Ascending aorta (tissue), 2 donors: ENCODE data around the gene P3H2. TPM values are rescaled to one million over a fixed set of nuclear protein-coding genes. Genes with fewer than 3 reads are reported as not detected.
"Not testable (repeated sequence)": the region's sequence is repeated elsewhere in the genome, so short reads cannot be mapped to it uniquely, and the experiment has no call there.

Experiments
- DNase-seq, 2 donors: peaks; one replicate each; pipeline ENCODE4 v3.0.0-alpha.2; 2019; ENCODE audit warnings: low spot score in 2 of 2
- H3K27ac ChIP-seq, 2 donors: fragments of 200-600 bp; sonication (generic); one replicate each; pipeline ENCODE4 v1.5.1; 2016 to 2017; ENCODE audit warnings: mild to moderate bottlenecking in 1 of 2
- H3K27me3 ChIP-seq: fragments of 200-600 bp; sonication (generic); one replicate; pipeline ENCODE4 v1.5.1; 2017
- H3K36me3 ChIP-seq, 2 donors: fragments of 200-600 bp; sonication (generic); one replicate each; pipeline ENCODE4 v1.5.1; 2016
- H3K4me1 ChIP-seq, 2 donors: fragments of 200-600 bp; sonication (generic); one replicate each; pipeline ENCODE4 v1.5.1; 2016 to 2017; ENCODE audit warnings: mild to moderate bottlenecking in 1 of 2
- H3K4me3 ChIP-seq, 2 donors: fragments of 200-600 bp; sonication (generic); one replicate each; pipeline ENCODE4 v1.5.1; 2016 to 2017; ENCODE audit warnings: mild to moderate bottlenecking in 1 of 2
- H3K9me3 ChIP-seq, 2 donors: fragments of 200-600 bp; sonication (generic); one replicate each; pipeline ENCODE4 v1.5.1; 2016
- intact Hi-C: fragments of 100-400 bp; cut with DNase I; formaldehyde crosslinking; loops from one replicate; pipeline ENCODE4 v1.15.1; 2023
- total RNA-seq: library from RNA; depleted of rRNA; stranded (reverse); fragments of >200 nt; gene quantifications from one replicate; pipeline ENCODE4 v1.1.0, GENCODE V29; 2016
- TF ChIP-seq, protein P1 (sequence below), 3 experiments: fragments of 200-600 bp in 2 of 3; fragments of 450-650 bp in 1 of 3; sonication (generic) in 2 of 3; IDR thresholded peaks; one replicate each; pipeline ENCODE4 v1.5.1; 2016 to 2019; ENCODE audit warnings: antibody characterized with exemption in 3 of 3, mild to moderate bottlenecking in 1 of 3, moderate library complexity in 1 of 3

P3H2 gene
- total RNA-seq, 1 donor from 2014 or later, result 15.6 TPM

DNA sequence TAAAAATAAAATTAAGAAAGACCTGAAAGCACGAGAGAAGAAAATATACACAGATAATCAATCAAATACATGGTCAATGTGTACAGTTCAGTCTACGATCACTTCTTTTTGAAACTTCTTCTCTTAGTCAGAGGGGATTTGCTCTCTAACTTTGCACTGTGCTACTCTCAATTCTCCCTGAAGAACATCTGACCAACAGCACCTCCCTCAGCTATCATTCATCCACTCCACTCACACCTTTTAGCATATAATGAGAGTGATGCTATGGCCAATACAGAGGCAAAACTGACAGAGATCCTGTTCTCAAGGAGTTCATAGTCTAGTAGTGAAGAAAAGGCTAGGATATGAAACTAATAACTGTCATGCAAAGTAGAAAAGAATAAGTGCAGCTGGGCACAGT is 45.9 kb downstream of the P3H2 start:
- no peak for DNase-seq
- H3K36me3 ChIP-seq, result no peaks in the 10 kb centered on the region
- peaks cover 4 to 16% of the 10 kb centered on the region in 2 donors for H3K4me1 ChIP-seq
- TF ChIP-seq, protein P1, sequence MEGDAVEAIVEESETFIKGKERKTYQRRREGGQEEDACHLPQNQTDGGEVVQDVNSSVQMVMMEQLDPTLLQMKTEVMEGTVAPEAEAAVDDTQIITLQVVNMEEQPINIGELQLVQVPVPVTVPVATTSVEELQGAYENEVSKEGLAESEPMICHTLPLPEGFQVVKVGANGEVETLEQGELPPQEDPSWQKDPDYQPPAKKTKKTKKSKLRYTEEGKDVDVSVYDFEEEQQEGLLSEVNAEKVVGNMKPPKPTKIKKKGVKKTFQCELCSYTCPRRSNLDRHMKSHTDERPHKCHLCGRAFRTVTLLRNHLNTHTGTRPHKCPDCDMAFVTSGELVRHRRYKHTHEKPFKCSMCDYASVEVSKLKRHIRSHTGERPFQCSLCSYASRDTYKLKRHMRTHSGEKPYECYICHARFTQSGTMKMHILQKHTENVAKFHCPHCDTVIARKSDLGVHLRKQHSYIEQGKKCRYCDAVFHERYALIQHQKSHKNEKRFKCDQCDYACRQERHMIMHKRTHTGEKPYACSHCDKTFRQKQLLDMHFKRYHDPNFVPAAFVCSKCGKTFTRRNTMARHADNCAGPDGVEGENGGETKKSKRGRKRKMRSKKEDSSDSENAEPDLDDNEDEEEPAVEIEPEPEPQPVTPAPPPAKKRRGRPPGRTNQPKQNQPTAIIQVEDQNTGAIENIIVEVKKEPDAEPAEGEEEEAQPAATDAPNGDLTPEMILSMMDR (IDR thresholded peaks at IDR 0.05), result no peak
- H3K27ac ChIP-seq, result no peak overlapping the region
- H3K27me3 ChIP-seq, result no peaks in the 10 kb centered on the region
- no peaks in the 10 kb centered on the region for H3K9me3 ChIP-seq
- intact Hi-C loops, result loop anchor here (5.0 kb wide), 1 partner anchor 47 kb away; the partner anchor contains the start of gene P3H2
- no peak overlapping the region for H3K4me3 ChIP-seq

DNA sequence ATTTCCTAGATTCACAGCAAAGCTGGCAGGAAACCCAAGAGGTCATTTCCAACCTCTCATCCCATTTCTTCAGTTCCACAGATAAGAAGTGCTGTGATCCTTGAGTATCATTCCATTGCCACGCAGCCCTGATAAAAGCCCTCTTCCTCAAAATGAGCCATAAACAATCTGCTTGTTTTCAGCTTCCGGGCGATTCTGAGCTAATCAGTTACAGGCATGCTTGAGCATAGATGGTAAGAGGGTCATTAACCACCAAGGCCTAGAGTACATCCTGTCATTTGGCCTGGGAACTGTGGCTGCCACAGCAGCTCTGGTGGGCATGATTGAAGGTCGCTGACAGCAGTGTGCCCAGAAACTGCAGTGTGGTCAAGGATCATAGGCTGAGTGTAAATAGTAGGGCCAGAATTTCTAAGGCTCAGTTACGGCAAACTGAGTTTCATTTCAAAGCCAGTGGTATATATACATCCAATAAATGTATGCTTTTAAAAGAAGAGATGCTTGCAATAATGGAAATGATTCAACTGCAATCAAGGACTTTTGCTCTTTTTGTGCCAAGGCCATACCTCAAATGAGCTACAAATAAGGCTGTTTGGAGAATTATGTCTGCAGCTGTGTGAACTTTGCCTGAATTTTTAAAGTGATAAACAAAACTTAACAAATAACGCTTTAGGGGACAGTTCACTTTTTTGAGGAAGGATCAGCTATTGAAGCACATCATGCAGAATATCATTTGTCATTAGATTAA is 47.3 kb downstream of the P3H2 start:
- intact Hi-C loops, result no loop called here
- Histone ChIP-seq H3K36me3 (no peaks in the 10 kb centered on the region), H3K27me3 (no peaks in the 10 kb centered on the region), H3K9me3 (no peaks in the 10 kb centered on the region), H3K4me3 (no peak overlapping the region), H3K4me1 (peaks cover 4 to 16% of the 10 kb centered on the region in 2 donors), H3K27ac (no peak overlapping the region)
- TF ChIP-seq, protein P1 (IDR thresholded peaks at IDR 0.05), result no peak
- DNase-seq, result no peak

DNA sequence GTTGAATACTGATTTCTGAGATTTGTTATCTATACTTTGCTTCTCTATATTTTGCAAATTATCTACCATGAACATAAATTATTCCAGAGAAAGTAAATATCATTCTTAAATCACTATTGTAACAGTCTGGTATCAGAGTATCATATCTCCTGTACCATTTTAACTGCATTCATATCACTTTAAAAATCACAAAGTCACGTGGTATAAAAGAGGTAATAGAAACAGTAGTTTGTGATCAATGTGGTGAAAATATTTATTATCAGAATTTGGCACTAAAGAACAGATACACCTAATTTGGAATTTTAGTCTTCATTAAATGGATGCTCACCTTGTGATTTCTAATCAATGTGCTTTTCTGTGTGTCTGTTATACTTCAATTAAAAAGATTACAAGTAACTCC is 47.8 kb downstream of the P3H2 start:
- no peaks in the 10 kb centered on the region for H3K36me3 ChIP-seq
- intact Hi-C loops, result no loop called here
- no peak overlapping the region for H3K27ac ChIP-seq
- TF ChIP-seq, protein P1 (IDR thresholded peaks at IDR 0.05), result no peak
- no peak for DNase-seq
- H3K4me3 ChIP-seq, result no peak overlapping the region
- peaks cover 4 to 16% of the 10 kb centered on the region in 2 donors for H3K4me1 ChIP-seq
- no peaks in the 10 kb centered on the region for H3K27me3 ChIP-seq
- H3K9me3 ChIP-seq, result no peaks in the 10 kb centered on the region

DNA sequence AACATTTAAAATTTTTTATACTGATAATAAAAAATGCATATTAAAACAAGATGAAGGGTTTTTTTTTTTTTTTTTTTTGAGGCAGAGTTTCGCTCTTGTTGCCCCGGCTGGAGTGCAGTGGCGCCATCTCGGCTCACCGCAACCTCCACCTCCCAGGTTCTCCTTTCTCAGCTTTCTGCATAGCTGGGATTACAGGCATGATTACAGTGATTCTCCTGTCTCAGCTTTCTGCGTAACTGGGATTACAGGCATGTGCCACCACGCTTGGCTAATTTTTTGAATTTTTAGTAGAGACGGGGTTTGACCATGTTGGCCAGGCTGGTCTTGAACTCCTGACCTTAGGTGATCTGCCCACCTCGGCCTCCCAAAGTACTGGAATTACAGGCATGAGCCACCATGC is 48.8 kb downstream of the P3H2 start:
- H3K4me1 ChIP-seq, result peaks cover 4 to 11% of the 10 kb centered on the region in 2 donors
- H3K36me3 ChIP-seq, H3K4me3 ChIP-seq, H3K27ac ChIP-seq, H3K9me3 ChIP-seq, intact Hi-C loops, H3K27me3 ChIP-seq, DNase-seq: not testable (repeated sequence)

DNA sequence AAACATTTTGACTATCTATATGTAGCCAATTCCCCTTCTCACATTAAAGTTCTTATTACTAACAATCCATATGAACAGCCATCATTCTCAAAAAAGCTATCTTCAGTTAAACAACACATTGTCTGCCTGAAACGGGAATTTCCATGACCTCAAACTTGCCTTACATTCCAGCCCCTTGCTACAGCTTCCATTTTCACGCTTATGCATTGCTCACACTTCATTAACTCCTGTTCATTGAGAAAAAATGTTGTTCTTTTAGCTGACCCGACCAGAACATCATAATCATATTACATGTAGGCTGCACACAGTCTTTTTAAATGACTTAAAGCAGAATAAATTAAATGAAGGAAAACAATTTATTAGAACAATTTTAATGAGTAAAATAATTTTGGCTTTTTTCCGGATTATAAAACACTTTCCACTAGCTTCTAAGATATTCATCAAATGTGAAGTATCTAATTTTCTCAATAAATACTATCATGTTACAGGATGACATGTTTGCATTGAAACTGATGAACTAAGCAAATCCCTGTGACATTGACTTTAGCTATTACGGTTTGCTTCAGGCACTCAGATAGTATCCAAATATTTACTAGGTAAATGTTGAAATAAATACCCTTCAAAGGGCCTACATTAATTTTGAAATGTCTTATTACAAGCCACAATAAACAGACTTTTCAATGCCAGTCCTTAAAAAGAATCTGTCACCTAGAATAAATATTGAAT is 49.9 kb downstream of the P3H2 start:
- intact Hi-C loops, result no loop called here
- TF ChIP-seq, protein P1 (IDR thresholded peaks at IDR 0.05), result no peak
- H3K4me3 ChIP-seq, result no peak overlapping the region

DNA sequence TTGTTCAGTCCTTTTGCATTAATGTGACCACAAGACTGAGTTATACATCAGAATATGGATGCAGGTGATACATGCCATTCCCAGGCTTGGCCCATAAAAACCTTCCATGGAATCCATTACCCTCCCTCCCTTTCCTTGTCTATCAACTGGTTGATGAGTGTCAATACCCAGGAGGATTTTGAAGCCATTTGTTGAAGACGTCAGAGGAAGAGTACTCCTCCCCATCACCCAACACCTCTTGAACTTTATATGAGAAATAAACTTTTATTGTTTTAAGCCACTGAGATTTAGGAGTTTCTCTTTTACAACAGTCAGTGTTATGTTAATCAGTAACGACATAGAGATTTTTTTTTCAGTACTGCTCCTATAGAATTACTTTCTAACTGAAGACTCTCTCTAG is 55.5 kb downstream of the P3H2 start:
- Histone ChIP-seq H3K27ac (no peak overlapping the region), H3K36me3 (no peaks in the 10 kb centered on the region), H3K4me3 (no peak overlapping the region), H3K4me1 (no peaks in the 10 kb centered on the region), H3K27me3 (no peaks in the 10 kb centered on the region), H3K9me3 (no peaks in the 10 kb centered on the region)
- TF ChIP-seq, protein P1 (IDR thresholded peaks at IDR 0.05), result no peak
- no peak for DNase-seq
- intact Hi-C loops, result no loop called here

More for the DNA sequence above, 49.9 kb downstream of the P3H2 start:
- Histone ChIP-seq H3K36me3 (no peaks in the 10 kb centered on the region), H3K27me3 (no peaks in the 10 kb centered on the region), H3K9me3 (no peaks in the 10 kb centered on the region), H3K4me1 (peaks cover 0 to 4% of the 10 kb centered on the region in 2 donors), H3K27ac (no peak overlapping the region)
- DNase-seq, result no peak
